ENCODE measurements around the gene PPP2R5A.
A peak's percentile ranks its signal among the peaks of the same experiment; 100 is the strongest.
"Not testable (repeated sequence)": the region's sequence is repeated elsewhere in the genome, so short reads cannot be mapped to it uniquely, and the experiment has no call there.

The PPP2R5A gene

GRCh38 chr1:212302745-212303383, 17.7 kb downstream of the PPP2R5A start:
- no peak for DNase-seq

GRCh38 chr1:212305342-212305741, 20.1 kb downstream of the PPP2R5A start:
- DNase-seq: no peak

GRCh38 chr1:212305984-212306452, 20.8 kb downstream of the PPP2R5A start:
- DNase-seq: not testable (repeated sequence)

GRCh38 chr1:212309967-212310366, 24.8 kb downstream of the PPP2R5A start:
- no peak for DNase-seq

GRCh38 chr1:212310383-212310782, 25.2 kb downstream of the PPP2R5A start:
- DNase-seq: no peak

- DNase-seq: no peak
Observed at GRCh38 chr1:212311836-212312497, 26.8 kb downstream of the PPP2R5A start.

- no peak for DNase-seq
Observed at GRCh38 chr1:212313616-212314015, 28.4 kb downstream of the PPP2R5A start.

- no peak for DNase-seq
Observed at GRCh38 chr1:212315184-212315583, 30.0 kb downstream of the PPP2R5A start.

- DNase-seq: peak; percentile 58
Observed at GRCh38 chr1:212315907-212316306, 30.7 kb downstream of the PPP2R5A start.

- DNase-seq: no peak
Observed at GRCh38 chr1:212317916-212318315, 32.7 kb downstream of the PPP2R5A start.

- not testable (repeated sequence) for DNase-seq
Observed at GRCh38 chr1:212321031-212321430, 35.8 kb downstream of the PPP2R5A start.

- no peak for DNase-seq
Observed at GRCh38 chr1:212323066-212323465, 37.9 kb downstream of the PPP2R5A start.

- DNase-seq: no peak
Observed at GRCh38 chr1:212326541-212326940, 41.3 kb downstream of the PPP2R5A start.

- DNase-seq: no peak
Observed at GRCh38 chr1:212328248-212328647, 43.0 kb downstream of the PPP2R5A start.

GRCh38 chr1:212329105-212329504, 43.9 kb downstream of the PPP2R5A start:
- no peak for DNase-seq

- no peak for DNase-seq
Observed at GRCh38 chr1:212341090-212341489, 55.9 kb downstream of the PPP2R5A start.

- DNase-seq: no peak
Observed at GRCh38 chr1:212344905-212345304, 59.7 kb downstream of the PPP2R5A start.

GRCh38 chr1:212346601-212347000, 61.4 kb downstream of the PPP2R5A start:
- DNase-seq: no peak

GRCh38 chr1:212351588-212352362, 66.6 kb downstream of the PPP2R5A start:
- no peak for DNase-seq

- no peak for DNase-seq
Observed at GRCh38 chr1:212353181-212353580, 68.0 kb downstream of the PPP2R5A start.

- no peak for DNase-seq
Observed at GRCh38 chr1:212354464-212354863, 69.3 kb downstream of the PPP2R5A start.

- DNase-seq: no peak
Observed at GRCh38 chr1:212355230-212355969, 70.2 kb downstream of the PPP2R5A start.
